NOMO-1 treated with dmso at 0.1 percent for 144 hours (cell line): ENCODE measurements around the gene SLC28A1.
"Not testable (repeated sequence)": the region's sequence is repeated elsewhere in the genome, so short reads cannot be mapped to it uniquely, and the experiment has no call there.

Experiments
- DNase-seq: peaks from one replicate; lab custom pipeline; 2025; ENCODE audit not compliant: unreplicated experiment; lab: John Stamatoyannopoulos, UW

SLC28A1 gene

DNA sequence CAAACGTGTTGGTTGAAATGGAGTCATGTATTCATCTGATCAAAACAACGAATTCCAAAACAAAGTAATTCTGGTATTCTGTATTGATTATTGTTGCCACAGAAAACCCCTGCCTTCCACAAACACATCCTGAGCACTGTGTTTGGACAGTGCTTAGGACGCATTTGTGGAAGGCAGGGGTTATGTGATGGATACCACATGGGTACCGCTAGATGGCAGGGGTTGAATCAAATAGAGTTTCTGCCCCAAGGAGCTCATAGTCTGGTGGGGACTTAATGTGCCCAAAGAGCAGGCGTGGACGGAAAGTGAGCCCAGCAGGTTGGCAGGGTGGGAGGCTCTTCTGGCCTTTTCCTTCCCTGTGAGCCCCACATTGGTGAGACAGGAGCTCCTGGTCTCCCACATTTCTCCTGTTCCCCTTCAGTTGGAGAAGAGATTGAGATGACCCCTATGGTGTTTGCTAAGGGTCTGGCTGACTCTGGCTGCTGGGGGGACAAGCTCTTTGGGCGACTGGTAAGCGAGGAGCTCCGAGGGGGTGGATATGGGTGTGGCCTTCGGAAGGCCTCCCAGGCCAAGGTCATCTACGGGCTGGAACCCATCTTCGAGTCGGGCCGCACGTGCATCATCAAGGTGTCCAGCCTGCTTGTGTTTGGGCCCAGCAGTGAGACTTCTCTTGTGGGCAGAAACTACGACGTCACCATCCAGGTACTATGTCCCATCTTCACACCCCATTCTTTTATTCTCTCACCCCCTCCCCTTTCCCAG, 22.1 kb upstream of the SLC28A1 start:
- DNase-seq: no peak

DNA sequence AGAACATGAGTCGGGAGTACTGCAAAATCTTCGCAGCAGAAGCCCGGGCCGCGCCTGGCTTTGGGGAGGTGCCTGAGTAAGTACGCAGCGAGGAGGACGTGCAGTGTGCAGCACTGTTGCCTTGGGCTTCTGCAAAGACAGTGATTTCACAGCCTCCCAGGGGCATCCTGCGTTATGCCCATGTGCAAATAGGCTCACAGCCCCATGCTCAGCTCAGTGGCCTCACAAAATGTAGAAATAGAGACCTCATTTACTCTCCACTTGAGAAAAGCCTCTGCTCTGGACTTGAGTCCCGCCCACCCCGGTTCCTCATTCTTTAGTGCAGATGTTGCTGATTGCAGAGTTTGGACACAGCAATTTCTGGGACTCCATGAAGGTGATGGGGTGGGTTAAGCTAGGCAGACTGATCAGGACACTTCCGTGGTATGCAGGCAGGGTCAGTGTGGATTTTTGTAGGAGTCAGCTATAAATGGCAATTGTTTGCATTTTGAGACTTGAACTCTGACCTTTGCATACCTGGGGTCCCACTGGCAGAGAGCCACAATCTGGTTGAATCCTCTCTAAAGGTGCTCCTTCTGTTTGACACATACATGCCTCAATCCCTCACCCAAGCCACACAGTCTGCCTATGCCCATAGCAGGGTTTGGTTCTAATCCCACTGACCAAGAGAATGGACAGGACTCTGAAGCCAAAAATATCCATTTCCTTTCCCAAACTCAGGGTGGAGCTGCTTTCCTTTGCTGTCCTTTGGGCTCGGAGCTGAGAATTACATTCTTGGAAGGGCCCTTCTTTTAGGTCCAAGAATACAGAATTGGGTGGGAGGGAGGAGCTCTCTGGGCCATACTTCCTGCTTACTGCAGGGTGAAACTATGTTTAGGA, 20.7 kb upstream of the SLC28A1 start:
- DNase-seq: no peak

DNA sequence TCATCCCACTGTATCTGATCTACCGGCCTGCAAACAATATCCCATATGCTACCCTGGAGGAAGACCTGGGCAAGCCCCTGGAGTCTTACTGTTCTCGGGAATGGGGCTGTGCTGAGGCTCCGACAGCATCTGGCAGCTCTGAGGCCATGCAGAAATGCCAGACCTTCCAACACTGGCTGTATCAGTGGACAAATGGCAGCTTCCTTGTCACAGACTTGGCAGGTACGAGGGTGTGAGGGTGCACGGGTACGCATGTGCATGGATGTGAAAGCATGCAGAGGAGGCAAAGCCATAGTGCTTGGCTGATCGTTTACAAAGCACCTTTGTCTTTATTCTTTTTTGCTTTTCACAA, 20.0 kb upstream of the SLC28A1 start:
- DNase-seq: no peak

DNA sequence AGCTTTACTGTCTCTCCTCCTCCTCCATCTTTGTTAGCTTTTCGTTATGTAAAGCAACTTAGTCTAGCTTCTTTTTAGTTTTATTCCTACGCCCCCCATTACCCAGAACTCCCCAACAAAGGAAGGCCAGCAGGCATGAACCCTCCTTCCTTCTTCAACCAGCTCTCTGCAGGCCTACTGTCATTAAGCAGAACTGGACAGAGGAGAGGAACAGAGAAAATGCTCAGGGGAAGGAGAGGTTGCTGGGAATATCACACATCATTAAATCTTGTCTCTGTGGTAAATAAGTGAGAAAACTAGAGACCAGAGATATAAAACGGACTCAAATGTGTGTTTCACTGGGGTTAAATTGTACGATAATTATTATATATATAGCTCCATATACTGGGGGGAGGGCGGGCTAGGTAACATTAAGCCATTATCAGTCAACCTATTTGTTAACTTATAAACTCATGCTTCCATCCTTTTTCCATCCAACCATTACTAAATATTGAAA, 19.3 kb upstream of the SLC28A1 start:
- no peak for DNase-seq

DNA sequence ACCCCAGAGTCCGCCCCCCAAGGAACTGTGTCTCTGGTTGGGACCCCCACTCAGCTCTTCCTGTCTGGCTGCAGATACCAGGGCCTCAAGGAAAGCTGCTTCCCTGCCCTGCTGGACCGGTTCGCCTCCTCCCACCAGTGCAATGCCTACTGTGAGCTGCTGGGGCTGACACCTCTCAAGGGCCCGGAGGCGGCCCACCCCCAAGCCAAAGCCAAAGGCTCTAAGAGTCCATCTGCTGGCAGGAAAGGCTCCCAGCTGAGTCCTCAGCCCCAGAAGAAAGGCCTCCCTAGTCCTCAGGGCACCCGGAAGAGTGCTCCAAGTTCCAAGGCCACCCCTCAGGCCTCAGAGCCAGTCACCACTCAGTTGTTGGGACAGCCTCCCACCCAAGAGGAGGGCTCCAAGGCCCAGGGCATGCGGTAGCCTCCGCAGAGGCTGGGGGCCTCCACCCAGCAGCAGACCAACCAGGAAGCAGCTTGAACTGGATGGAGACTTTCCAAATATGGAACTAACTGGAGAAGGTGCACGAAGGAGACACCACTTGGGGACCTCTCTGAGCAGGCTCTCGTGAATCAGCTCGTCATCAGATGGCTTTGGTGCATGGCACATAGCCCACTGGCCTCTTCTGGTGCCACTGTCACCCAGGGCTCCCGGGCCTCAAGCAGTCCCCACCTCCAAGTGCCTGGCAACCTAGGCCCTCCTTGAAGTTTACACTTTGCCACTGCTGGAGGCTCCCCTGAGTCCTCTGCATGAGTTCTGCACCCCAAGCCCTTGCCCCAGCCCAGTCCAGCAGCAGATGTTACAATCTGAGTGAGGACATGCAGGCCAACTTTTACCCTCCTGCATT, 16.2 kb upstream of the SLC28A1 start:
- no peak for DNase-seq

DNA sequence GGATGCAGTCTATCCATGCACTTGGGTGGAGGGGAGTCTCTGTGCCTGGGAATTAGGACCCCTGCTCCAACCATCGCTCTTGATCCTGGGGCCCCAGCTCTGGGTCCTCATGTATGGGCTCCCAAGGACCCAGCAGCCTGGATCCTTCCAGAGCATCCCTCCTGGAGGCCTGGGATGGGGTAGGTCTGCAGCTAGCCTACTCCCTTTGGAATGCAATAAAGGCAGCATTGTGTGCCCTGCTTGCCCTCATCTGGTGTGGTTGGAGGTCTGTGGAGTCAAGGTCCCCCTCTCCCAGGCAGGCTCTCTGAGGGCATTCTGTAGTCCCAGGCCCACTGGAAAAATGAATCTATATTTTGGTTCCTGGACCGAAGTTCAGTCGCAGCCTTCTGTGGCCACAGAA, 15.0 kb upstream of the SLC28A1 start:
- DNase-seq: no peak

DNA sequence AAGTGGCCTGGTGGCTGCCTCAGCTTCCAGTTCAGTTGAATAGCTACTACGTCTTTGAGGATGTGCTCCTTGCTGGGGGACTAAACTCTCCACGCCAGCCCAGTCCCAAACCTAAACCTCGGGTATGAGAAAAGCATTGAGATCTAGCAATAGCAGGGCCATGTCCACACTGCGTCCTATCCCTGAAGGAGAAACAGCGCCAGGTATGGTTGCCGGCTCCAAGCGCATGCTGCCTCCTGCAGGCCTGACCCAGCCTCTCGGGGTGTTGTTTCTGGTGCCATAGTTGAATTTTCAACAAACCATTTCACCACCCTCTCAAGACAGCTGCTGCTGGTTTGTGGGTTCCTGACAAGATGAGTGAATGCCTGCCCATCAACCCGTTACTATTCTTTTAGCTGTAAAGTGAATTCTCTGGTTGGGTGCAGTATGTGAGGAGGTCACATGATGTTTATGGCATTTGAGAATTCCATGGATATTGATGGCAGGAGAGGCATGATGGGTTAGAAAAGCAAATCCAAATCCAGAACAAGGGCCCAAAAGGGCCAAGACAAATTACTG, 13.0 kb upstream of the SLC28A1 start:
- no peak for DNase-seq

DNA sequence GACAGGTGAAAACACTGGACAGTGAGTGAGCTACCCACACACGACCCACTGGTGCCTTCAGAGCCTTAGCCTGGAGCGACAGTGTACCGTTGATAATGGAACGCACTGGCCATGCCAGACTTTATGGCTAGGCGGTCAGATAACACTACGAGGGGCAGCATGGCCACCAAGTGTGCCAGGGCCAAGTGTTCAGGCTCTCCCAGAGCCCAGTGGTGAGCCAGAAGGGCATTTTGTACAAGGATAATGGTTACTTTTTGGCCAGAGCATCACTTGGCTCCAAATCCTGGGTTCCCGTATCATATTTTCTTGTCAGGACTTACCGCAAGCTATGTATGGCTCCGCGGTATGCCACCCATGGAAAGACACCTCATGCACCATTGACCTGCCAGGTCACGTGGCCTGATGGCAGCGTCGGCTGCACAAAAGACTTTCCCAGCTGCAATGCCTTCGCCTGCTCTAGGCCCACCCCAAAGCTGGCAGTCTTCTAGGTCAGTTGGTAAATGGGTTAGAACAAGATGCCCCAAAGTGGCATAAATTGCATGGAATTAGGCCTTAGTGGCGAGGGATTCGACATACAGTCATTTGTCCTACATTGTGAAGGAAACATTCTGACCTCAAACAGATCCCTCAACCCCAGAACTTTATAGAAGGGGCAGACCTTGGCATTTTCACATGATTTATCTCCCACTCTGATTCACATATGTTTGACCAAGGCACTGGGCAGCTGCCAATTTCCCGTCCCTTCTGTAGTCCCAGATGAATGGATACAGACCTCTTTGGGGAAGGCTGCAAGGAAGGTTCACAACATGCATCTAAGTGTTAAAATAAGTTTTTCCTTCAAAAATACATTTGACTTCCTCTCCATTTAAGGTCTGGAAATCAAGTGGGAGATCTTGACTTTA, 12.2 kb upstream of the SLC28A1 start:
- no peak for DNase-seq

DNA sequence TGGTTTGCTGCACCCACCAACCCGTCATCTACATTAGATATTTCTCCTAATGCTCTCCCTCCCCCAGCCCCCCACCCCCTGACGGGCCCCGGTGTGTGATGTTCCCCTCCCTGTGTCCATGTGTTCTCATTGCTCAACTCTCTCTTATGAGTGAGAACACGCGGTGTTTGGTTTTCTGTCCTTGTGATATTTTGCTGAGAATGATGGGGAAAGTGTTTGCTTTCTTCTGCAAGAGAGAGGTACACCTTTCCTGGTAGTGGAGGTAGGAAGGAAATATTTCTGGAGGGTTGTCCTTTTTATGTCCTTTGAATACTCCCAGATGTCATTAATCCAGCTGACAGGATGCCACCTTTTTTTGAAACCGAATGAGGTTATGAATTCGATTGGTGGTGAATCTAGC, 10.5 kb upstream of the SLC28A1 start:
- no peak for DNase-seq

DNA sequence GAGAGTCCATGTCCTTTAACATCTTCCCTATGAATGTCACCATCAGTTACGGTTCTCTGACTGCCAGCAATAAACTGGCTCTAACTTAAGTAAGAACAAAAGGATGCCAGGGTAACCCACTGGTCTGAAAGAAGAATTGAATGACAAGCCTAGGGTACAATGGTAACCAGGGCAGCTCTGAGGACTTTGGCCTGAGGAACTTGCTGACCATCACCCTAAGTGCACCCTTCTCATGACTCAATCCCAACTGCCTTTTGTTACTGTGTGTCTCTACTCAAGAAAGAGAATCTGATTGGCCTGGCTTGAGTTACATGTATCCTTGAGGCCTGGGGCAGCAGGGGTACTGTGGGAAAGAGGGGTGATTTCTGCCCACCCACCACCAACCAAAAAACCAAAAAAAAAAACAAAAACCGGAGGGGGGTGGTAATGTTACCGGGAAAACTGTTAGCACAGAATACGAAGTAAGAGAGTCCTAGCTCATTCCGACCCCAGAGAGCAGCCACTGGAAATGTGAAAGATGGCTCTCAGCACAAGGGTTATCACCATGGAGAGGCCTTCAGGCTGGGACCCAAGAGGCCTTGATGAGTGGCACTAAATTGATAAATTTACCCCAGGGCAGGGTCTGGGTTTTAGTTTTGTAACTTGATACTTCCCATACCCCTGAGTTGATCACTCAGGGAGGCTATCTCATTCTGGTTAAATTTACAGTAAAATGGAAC, 9.3 kb upstream of the SLC28A1 start:
- DNase-seq: no peak

DNA sequence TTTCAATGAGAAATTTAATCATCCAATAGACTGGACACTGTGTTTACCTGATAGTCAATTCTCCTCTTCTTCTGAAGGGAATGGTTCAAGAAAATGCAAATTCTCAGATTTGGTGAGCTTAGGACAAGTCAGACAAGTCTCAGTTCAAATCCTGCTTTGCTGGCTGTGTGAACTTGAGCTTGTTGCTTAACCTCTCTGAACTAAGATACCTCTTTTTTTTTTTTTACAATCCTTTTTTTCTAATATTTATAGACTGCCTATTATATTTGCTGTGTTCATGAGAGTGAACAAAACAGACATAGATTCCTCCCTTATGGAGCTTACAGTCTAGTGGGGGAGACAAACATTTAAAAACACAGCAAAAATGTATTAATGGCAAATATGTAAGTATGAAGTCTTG, 8.2 kb upstream of the SLC28A1 start:
- DNase-seq: no peak

DNA sequence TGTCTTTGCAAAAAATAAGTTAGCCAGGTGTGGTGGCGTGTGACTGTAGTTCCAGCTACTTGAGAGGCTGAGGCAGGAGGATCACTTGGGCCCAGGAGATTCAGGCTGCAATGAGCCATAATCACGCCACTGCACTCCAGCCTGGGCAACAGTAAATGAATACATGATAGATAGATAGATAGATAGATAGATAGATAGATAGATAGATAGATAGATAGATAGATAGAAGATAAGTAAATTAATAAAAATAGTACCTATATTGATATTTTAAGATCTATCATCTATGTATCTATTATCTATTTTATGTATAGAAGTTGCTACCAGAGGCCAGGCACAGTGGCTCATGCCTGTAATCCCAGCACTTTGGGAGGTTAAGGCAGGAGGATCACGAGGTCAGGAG, 6.8 kb upstream of the SLC28A1 start:
- not testable (repeated sequence) for DNase-seq

DNA sequence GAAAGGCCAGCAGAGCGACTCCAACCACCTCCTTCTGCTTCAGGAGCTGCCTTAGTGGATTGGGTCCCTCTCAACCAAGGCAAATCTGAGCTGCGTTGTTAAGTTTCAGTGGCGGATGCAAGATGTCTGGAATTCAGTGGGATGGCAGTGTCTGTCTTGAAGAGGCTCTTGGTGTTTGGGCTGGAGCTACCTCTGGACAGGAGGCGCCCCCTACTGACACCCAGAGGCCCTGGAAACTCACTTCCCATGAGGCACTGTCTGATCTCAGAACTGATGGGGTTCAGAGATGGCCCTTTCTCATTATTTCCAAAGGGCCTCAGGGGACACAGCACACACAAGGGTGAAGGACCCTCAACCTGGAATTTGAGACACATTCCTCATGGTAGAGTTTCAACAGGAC, 6.0 kb upstream of the SLC28A1 start:
- DNase-seq: peak; percentile 42

DNA sequence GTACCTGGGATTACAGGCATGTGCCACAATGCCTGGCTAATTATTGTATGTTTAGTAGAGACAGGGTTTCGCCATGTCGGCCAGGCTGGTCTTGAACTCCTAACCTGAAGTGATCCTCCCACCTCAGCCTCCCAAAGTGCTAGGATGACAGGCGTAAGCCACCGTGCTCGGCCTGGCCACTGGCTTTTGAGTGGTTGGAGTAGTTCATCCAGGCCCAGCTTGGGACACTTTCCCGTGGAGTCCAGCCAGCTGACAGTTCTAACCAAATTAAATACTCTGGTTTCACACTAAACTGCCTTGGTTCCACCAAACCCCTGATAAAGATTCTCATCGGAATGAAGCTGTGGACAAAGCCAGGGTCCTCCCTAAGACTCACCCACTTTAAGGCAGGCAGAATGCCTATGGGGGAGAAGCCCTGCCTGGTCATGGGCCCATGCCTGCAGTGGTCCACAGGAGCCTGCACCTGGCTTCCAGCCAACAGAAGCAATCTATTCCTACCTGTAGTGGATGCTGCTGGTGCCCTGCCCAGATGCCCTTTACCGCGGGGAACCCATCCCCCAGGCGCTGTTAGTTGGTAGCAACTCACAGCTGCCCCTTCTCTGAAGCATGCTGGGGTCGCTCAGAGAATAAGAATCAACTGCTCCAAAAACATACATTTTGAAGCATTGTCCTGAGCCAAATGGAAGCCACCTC, 5.2 kb upstream of the SLC28A1 start:
- DNase-seq: no peak

DNA sequence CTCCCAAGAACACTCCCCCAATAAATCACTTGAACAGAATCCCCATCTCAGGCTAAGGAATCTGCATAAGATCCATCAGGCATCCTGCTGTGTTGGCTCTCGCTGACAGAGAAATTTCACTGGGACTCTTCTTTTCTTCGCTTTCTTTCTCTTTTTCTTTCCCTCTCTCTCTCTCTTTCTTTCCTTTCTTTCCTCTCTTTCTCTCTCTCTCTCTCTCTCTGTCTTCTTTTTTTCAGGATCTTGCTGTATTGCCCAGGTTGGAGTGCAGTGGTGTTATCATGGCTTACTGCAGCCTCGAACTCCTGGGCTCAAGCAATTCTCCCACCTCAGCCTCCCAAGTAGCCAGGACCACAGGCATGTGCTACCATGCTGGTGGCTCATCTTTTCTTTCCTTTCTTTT, 4.5 kb upstream of the SLC28A1 start:
- no peak for DNase-seq

DNA sequence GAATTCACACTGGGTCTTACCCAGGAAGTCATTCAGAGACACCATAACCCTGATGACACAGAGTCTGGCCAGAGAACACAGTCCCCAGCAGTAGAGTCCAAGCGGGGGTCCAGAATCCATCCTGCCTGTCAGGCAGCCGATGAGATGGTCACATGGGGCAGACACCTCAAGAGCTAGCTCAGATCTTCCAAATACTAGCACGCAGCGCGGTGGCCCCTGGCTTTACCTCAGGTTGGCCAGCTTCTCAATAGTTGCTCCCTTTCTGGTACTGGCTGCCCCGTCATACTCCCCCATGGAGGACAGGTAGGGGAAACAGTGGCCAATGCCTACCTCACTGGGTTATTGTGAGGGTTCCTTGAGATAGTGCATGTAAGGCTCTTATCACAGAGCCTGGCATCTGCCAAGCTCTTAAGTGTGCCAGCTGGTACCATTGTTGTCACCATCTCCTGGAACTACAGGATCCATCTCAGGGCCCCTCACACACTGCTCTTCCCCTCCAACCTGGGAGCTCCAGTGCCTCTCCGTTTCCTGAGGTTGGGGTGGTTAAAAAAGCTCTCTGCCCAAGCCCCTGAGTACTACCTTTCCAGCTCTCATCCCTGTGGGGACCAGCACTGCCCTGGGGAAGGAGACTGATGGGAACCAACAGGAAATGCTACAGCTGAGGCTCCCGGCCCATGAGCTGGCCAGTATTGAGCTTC, 3.5 kb upstream of the SLC28A1 start:
- DNase-seq: no peak

DNA sequence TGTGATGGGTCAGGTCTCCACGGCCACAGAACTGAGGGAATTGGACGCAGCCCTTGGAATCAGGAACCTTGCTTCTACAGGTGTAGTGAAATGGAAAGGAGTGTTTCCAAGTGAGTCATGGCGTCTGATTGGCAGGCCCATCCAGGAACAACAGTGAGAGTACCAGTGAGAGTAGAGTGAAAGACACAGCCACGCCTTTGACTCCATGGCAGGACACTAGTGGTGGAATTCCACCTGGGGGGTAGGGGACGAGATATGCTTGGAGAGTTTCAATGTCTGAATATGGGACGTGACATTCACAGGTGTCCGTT, 3.0 kb upstream of the SLC28A1 start:
- no peak for DNase-seq

DNA sequence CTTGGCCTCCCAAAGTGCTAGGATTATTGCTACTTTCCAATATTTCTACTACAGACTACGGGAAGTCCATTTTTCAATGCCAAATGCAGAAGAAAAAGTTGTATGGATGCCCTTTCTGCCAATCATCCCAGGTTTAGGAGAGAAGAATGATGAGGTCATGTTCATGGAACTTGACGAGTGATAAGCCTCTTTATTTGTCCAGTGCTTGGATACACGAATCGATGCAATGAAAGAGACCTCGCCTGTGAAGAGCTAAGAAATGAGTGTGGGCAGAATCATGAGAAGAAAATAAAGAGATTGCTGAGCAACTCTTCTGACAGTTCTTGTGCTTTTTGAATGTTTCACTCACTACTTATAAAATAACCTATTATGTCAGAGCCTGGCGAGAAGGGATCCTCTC, 996 bp upstream of the SLC28A1 start:
- DNase-seq: no peak
